Stomach smooth muscle (tissue), 2 donors: ENCODE results near the gene RAMACL.

Source experiments
- H3K27ac ChIP-seq: one replicate; pipeline ENCODE4 v1.7.0; 2013; ENCODE audit warnings: mild to moderate bottlenecking, low read length, inconsistent platforms
- H3K27me3 ChIP-seq, 2 donors: one replicate each; pipeline ENCODE4 v1.7.0; 2013; ENCODE audit warnings: low read length in 2 of 2; ENCODE audit not compliant: insufficient read depth in 2 of 2, control insufficient read depth in 1 of 2
- H3K36me3 ChIP-seq, 2 donors: one replicate each; pipeline ENCODE4 v1.7.0; 2013; ENCODE audit warnings: low read length in 2 of 2; ENCODE audit not compliant: control insufficient read depth in 2 of 2, insufficient read depth in 2 of 2
- H3K4me1 ChIP-seq: one replicate; pipeline ENCODE4 v1.7.0; 2013; ENCODE audit warnings: low read length; ENCODE audit not compliant: control insufficient read depth, insufficient read depth
- H3K4me3 ChIP-seq, 2 donors: one replicate each; pipeline ENCODE4 v1.7.0; 2013; ENCODE audit warnings: low read length in 2 of 2
- H3K9ac ChIP-seq, 2 donors: one replicate each; pipeline ENCODE4 v1.7.0; 2013; ENCODE audit warnings: low read length in 2 of 2, mild to moderate bottlenecking in 1 of 2
- H3K9me3 ChIP-seq, 2 donors: one replicate each; pipeline ENCODE4 v1.7.0; 2013; ENCODE audit warnings: low read length in 2 of 2; ENCODE audit not compliant: control insufficient read depth in 2 of 2
- donor health status: healthy.
- donor health status: Pancreatic carcinoma.

RAMACL gene

DNA sequence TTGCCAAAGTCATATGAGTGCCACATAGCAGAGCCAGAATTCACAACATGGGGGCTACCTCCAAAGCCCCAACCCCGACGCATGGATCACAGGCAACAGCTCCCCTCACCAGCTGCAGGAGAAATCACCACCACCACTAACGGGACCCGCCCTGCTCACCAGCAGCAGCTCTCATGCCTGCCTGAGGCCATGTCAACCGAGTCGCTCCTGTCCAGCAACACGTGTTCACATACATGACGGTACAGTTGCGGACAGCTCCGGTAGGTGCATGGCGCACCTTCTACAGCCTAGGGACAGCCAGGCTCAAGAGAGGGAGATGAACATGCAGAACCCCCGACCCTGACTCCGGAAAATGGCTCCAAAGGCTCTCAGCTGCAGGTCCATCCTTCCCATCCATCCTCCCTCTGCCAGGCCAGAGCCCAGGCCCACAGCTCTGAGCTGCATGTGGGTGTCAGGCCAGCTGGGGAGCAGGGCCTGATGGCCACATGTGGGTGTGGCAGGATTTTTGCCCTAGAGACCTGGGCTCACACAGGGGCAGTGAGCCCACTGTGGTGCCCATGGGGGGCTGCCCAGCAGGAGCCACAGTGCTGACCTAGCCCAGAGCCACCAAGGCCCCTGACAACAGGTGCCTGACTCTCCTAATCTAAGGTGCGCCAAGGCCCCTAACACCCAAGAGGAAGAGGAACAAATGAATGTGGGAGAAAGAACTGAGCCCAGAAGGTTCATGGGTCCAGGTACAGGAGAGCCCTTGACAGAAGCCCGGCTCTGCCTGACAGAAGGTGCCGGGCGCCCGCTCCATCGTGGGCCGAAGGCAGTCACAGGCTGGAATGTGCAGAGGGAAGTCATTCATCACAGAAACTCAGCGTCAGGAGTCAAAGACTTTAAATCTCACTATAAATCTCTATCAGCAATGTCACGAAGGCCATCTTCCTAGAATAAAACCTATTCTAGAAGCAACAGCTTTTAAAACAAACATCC is 30.1 kb upstream of the RAMACL start:
- Histone ChIP-seq H3K9ac (no peak overlapping the region), H3K4me3 (no peak overlapping the region), H3K4me1 (peaks cover 34% of the 10 kb centered on the region), H3K36me3 (no peaks in the 10 kb centered on the region), H3K27ac (no peak overlapping the region), H3K27me3 (no peaks in the 10 kb centered on the region), H3K9me3 (no peaks in the 10 kb centered on the region)

DNA sequence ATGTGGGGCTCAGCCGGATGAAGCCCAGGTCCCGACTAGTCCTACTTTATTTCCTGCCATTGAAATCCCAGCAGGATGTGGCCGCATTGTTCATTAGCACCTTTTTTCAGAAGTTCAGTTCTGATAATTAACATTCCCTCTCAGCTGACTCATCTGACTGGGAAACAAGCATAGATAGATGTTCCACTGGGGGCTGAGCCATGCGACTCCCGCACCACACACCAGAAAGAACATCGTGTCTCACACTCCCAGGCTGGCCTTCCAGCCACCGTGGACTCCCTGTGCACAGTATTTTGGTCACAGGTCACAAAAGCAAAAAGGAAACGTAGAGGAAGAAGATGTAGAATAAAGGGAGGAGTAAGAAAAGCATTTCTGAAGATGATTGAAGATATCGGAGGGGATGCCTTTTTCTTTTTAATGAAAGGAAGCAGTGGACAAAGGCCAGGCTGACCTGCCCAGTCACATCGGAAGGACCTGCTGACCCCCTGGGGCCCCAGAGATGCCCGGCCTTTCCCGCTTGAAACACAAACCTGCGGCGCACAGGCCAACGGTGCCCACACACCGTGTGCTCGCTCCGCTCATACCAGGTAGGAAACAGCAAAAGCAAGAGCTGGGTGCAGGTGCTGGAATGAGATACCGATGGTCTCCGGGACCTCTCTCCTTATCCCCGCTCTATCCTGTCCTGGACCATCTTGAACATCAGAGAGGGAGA is 28.7 kb upstream of the RAMACL start:
- no peaks in the 10 kb centered on the region for H3K36me3 ChIP-seq
- H3K27ac ChIP-seq: peak overlapping the region; percentile 6
- peaks cover 24% of the 10 kb centered on the region for H3K4me1 ChIP-seq
- no peaks in the 10 kb centered on the region for H3K27me3 ChIP-seq
- H3K9ac ChIP-seq: no peak overlapping the region
- H3K9me3 ChIP-seq: no peaks in the 10 kb centered on the region
- H3K4me3 ChIP-seq: no peak overlapping the region

DNA sequence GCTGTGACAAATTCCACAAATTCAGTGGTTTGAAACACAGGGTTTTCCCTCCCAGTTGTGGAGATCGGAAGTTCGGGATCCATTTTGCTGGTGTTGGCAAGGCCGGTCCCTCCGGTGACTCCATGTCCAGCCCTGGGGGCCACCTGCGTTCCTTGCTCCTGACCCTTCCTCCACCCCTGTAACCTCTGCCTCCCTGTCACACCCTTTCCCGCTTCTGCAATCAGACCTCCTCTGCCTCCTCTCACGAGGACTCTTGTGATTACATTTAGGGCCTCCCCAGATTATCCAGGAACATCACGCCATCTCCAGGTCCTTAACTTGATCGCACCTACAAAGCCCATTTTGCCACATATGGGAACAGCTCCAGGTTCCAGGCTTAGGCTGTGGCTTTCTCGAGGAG is 28.1 kb upstream of the RAMACL start:
- H3K9me3 ChIP-seq: no peaks in the 10 kb centered on the region
- H3K9ac ChIP-seq: no peak overlapping the region
- H3K27ac ChIP-seq: peak overlapping the region; percentile 6
- H3K27me3 ChIP-seq: no peaks in the 10 kb centered on the region
- H3K4me1 ChIP-seq: peaks cover 21% of the 10 kb centered on the region
- H3K36me3 ChIP-seq: no peaks in the 10 kb centered on the region
- no peak overlapping the region for H3K4me3 ChIP-seq

DNA sequence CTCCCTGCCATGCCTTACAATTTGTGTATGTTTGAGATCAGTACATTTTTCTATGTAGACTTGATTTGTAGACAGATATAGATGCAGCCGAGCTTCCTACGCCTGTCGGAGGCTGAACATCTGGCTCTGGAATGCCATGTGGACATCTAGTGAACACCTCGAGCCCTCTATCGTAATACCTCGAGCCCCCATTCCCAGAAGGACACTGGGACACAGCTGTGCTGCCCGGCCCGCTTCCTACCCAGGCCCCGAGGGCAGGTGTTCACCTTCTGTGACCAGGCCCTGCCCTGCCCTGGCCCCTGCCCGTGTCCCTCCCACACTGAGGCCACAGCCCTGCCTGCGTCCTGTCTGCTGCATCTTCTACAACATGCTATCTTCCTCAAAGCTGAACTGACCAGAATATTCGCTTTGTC is 27.7 kb upstream of the RAMACL start:
- Histone ChIP-seq H3K27ac (no peak overlapping the region), H3K4me1 (peaks cover 17% of the 10 kb centered on the region), H3K9ac (no peak overlapping the region), H3K36me3 (no peaks in the 10 kb centered on the region), H3K27me3 (no peaks in the 10 kb centered on the region), H3K9me3 (no peaks in the 10 kb centered on the region), H3K4me3 (no peak overlapping the region)

DNA sequence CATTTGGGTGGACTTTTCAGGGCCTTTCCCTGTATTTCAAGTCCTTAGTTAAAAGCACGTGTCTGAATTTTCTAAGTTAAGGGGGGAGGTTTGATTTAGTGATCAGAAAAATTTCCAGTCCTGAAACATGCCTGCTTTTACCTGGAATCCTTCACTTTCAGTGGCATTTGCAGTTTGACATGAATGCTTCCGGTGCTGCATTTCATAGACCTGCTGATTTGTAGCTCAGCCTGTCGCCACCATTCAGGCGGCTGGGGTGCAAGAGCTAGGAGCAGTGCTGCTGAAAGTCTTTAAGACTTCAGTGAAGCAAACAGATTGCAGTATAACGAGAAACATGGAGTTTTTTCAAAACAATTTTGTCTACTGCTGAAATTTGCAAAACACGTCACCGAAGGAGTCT is 26.5 kb upstream of the RAMACL start:
- H3K27ac ChIP-seq: no peak overlapping the region
- no peak overlapping the region for H3K4me3 ChIP-seq
- H3K36me3 ChIP-seq: no peaks in the 10 kb centered on the region
- H3K4me1 ChIP-seq: peaks cover 14% of the 10 kb centered on the region
- H3K27me3 ChIP-seq: no peaks in the 10 kb centered on the region
- H3K9ac ChIP-seq: no peak overlapping the region
- no peaks in the 10 kb centered on the region for H3K9me3 ChIP-seq

DNA sequence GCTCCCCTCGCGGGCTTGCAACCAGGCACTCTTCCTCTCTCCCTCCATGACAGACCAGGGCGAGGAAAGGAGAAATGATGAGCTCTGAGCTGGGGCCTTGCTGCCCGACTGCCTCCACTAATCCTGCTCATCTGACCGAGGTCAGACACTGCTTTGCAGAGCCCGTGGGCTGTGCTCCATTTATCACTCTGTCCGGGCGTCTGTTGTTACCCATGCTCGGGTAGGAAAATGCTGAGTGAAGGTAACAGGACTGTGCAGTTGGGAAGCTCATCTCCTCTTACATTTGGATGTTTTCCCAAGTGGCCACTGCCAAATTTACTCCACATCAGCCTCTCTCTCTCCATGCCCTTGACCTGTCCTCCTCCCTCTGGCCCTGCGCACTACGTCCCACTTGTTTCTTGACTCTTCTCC is 26.0 kb upstream of the RAMACL start:
- no peak overlapping the region for H3K4me3 ChIP-seq
- H3K9ac ChIP-seq: no peak overlapping the region
- no peaks in the 10 kb centered on the region for H3K27me3 ChIP-seq
- H3K27ac ChIP-seq: no peak overlapping the region
- no peaks in the 10 kb centered on the region for H3K9me3 ChIP-seq
- H3K36me3 ChIP-seq: no peaks in the 10 kb centered on the region
- peaks cover 14% of the 10 kb centered on the region for H3K4me1 ChIP-seq

DNA sequence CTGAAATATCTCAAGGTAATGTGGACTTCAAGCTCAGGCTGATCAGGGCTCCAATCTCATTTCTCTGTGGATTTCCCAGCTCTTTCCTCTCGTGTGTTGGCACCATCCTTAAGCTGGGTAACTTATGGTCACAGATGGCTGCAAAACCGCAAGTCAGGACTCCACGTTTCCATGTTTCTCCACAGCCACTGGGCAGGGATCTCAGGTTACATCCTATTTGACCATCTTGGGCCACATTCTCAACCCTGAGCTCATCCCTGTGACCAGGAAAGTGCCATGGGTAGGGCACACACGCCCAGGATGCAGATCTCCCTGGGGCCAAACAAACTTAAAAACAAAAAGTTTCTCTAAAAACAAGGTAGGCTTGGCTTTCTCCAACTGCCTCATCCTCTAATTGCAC is 25.2 kb upstream of the RAMACL start:
- Histone ChIP-seq H3K27me3 (no peaks in the 10 kb centered on the region), H3K27ac (no peak overlapping the region), H3K4me1 (peaks cover 14% of the 10 kb centered on the region), H3K36me3 (no peaks in the 10 kb centered on the region), H3K4me3 (no peak overlapping the region), H3K9ac (no peak overlapping the region), H3K9me3 (no peaks in the 10 kb centered on the region)

DNA sequence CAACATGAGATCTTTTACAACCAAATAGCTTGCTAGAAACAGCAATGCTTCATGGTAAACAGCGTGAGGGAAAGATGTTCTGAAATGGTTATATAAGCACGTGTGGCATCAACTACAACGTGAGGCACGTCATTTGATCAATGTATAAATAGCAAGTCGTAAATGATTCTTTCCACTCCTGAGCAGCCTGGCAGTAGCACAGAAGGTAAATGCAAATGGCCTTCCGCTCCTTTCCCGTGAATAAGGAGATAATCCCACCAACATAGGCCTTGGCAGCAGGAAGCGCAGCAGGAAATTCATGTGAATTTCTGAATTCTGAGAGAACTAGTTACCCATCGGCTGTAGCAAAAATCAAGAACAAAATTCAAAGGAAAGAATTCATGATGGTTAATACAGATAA is 23.6 kb upstream of the RAMACL start:
- Histone ChIP-seq H3K36me3 (no peaks in the 10 kb centered on the region), H3K27ac (no peak overlapping the region), H3K27me3 (no peaks in the 10 kb centered on the region), H3K9ac (no peak overlapping the region), H3K4me1 (peaks cover 8% of the 10 kb centered on the region), H3K9me3 (no peaks in the 10 kb centered on the region), H3K4me3 (no peak overlapping the region)

DNA sequence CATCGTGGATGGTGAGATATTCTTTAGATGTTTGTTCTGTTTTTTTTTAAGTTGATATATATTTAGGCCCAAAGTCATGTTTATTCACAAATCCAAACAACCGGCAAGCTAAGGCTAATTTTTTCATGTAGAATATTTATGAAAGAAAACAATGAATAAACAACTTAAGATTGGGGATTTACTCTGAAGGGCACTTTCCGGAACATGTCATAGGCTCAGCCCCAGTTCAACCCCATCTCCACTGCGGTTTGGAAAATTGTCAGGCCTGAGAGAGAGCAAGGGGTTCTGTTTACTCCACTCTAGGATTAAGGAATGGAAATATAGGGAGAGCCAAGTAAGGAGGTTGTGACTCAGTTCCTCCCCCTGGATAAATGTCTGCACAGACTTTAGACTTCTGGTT is 22.3 kb upstream of the RAMACL start:
- Histone ChIP-seq H3K27me3 (no peaks in the 10 kb centered on the region), H3K9me3 (no peaks in the 10 kb centered on the region), H3K4me1 (peaks cover 7% of the 10 kb centered on the region), H3K36me3 (no peaks in the 10 kb centered on the region), H3K4me3 (no peak overlapping the region), H3K27ac (peak overlapping the region; percentile 46), H3K9ac (no peak overlapping the region)

DNA sequence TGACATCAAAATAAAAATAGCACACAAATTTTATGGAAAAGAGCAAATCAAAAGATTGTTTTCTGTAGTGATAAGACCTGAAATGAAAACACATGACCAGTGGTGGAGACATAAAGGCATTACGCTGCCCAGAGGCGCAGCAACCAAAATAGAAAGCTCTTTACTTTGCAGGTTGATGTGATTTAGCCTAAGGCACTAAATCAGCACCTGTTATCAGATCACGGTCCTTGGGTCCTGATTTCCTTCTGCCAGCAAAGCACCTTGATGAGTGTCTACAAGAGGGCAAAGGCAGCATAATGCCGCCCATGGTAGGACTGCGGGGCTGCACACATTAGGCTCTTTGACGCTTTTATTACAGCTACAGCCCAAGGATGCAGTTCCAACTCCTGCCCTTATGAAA is 19.3 kb upstream of the RAMACL start:
- Histone ChIP-seq H3K36me3 (no peaks in the 10 kb centered on the region), H3K9me3 (no peaks in the 10 kb centered on the region), H3K9ac (no peak overlapping the region), H3K4me1 (peaks cover 20% of the 10 kb centered on the region), H3K4me3 (no peak overlapping the region), H3K27me3 (no peaks in the 10 kb centered on the region), H3K27ac (no peak overlapping the region)

DNA sequence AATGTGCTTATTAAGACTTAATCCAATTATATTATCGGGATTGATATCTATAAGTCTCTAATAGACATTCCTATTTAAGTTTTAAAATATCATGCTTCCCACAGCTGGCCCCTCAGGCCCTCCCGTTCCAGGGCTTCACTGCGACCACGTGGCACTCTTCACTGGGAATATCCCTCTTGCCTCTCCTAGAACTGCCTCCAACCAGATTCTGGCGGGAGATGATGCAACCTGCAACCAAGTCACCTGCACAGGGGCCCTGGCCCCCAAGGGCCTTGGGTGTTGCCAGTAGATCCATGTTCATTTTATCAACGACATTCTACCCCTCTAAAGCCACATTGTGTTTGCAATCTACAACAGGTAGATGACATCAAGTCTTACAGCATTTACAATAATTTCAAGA is 18.4 kb upstream of the RAMACL start:
- no peaks in the 10 kb centered on the region for H3K36me3 ChIP-seq
- no peak overlapping the region for H3K27ac ChIP-seq
- no peak overlapping the region for H3K4me3 ChIP-seq
- peaks cover 20% of the 10 kb centered on the region for H3K4me1 ChIP-seq
- no peak overlapping the region for H3K9ac ChIP-seq
- H3K9me3 ChIP-seq: no peaks in the 10 kb centered on the region
- no peaks in the 10 kb centered on the region for H3K27me3 ChIP-seq
